EH (cell line): ENCODE measurements around the gene ELAPOR1.

Source experiments
- DNase-seq: peaks from one replicate; pipeline ENCODE4 v3.0.0-alpha.2; 2015; ENCODE audit warnings: low read depth

The ELAPOR1 gene

GRCh38 chr1:109096120-109096519 is 17.8 kb upstream of the ELAPOR1 start:
- DNase-seq = no peak

GRCh38 chr1:109099938-109100773 is 13.8 kb upstream of the ELAPOR1 start:
- DNase-seq = peak; percentile 96

DNA sequence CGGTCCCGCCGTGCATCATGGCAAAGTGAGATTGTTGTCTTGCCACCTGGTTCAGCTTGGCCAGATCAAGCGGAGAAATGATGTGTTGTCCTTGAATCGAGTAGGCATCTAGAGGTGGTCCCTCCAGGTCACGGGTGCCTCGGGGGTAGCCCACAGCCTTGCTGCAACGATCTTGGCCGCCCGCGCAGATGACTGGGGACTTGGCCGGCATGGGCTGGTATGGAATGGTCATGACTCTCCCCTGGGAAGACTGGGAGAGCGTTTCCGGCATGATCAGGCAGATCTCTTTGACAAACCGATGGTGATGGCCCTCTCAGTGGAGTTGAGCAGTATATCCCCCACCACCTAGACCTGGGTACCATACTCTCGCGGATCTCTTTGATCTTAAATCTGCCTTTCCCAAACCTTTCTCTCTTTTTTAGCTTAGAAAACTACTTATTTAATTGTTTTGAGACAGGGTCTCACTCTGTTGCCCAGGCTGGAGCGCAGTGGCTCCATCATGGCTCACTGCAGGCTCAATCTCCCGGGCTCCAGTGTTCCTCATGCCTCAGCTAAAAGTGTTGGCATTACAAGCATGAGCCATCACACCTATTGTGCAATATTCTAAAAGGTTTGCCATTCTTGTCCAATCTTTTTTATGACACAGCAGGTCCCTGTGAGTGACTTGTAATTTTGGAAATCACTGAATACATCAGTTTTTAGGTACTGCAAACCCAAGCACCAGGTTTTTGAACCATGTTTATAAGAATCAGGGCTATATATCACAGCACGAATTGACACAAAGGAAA is 9.4 kb upstream of the ELAPOR1 start:
- peak; percentile 33 for DNase-seq

DNA sequence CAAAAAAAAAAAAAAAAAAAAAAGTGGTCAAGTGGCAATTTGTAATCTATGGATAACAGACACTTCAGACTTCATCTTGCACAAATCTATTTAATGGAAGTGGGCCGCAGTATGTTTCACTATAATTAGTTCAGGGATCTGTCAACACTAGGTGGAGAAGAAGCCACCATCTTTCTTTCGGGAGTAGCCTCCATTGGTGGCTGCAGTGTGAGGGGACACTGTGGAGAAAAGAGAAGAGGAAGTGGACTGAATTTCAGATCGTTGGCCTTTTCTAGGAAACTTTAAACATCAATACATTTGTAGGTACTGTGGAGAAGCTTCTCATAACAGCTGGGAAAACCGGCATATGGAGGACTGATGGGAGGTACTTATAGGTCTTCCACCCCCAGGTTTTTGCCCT is 8.0 kb upstream of the ELAPOR1 start:
- no peak for DNase-seq

GRCh38 chr1:109107785-109108184 is 6.1 kb upstream of the ELAPOR1 start:
- no peak for DNase-seq

- no peak for DNase-seq
Measured at GRCh38 chr1:109109906-109110305, 4.0 kb upstream of the ELAPOR1 start.

DNA sequence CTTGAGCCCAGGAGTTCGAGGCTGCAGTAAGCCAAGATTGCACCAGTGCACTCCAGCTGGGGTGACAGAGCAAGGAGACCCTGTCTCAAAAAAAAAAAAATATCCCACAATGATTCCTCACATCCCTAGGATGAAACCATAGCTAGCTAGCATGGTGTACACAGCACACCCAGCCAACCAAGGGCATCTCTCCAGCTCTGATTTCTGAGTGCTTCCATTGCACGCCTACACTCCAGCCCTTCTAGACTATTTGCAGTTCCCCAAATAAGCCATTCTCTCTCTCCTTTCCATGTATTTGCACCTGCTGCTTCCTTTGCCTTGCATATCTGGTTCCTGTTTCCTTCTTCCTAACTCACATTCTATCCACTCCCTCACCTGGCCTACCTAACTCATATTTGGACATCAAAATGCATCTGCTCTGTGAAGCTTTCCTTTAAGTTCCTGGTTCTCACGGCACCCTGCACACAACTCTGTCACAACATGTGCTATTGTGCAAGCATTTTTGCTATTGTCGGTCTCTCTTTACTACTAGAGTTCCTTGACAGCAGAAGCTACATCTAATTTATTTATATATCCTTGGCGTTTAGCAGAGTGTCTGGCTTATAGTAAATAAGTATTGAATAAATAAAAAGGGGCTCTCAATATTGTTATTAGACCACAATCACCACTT is 2.4 kb upstream of the ELAPOR1 start:
- DNase-seq = no peak

- DNase-seq = peak; percentile 65
Measured at GRCh38 chr1:109112056-109112651, 1.8 kb upstream of the ELAPOR1 start.

DNA sequence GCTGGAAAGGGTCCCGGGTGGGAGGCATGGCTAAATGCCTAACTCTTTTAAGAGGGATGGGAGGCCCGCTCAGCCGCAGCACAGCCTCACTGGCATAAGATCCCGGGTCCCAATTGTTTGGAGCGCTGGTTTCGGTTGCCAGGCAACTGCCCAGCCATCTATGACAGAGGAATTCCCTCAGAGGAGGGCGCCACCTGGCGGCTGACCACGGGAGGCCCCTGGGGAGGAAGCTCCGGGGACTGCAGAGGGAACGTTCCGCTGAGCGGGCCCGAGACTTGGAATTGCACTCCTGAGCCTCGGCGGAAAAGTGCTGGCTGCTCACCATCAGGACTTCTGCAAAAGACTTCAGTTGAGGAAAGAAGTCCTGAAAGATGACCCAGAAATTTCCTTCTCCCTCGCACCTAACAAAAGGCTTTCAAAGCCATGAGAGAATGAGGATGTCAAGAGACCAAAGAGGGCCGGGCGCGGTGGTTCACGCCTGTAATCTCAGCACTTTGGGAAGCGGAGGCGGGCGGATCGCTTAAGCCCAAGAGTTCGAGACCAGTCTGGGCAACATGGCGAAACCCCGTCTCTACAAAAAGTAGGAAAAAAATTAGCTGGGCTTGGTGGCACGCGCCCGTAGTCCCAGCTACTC is 1.1 kb upstream of the ELAPOR1 start:
- DNase-seq = peak; percentile 88

DNA sequence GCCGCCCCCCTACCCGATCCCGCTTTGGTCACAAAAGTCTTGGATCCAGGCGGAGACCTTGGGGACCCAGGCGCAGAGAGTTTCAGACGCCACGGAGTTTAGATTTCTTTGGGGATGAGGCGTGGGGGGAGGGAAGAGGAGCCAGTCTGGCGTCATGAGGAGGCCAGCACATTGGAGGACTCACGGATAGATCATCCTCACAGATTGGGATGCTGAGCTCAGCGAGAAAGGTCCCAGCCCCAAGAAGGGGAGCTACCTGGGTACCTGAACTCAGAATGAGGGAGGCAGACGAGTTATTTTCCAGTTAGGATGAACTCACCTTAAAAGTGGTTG is 393 bp downstream of the ELAPOR1 start:
- peak; percentile 11 for DNase-seq

- no peak for DNase-seq
Measured at GRCh38 chr1:109115685-109116084, 1.8 kb downstream of the ELAPOR1 start.

DNA sequence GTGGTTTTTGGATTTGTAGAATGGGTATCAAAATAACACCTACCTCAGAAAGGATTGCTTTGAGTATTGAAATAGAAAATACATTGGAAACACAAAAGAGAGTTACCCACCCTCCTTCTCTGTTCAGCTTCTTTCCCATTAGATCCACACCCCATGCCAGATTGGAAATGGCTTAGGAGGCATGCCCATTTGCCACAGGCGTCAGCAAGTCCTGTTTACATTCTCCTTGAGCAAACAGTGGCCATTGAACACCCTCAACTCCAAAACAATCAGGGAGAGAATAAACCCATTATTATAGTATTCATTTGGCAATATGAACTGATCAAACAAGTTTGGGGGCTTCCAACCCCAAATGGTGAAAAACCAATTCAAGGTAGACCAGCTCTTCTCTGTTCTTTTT is 2.4 kb downstream of the ELAPOR1 start:
- no peak for DNase-seq

GRCh38 chr1:109118089-109118488 is 4.2 kb downstream of the ELAPOR1 start:
- no peak for DNase-seq

DNA sequence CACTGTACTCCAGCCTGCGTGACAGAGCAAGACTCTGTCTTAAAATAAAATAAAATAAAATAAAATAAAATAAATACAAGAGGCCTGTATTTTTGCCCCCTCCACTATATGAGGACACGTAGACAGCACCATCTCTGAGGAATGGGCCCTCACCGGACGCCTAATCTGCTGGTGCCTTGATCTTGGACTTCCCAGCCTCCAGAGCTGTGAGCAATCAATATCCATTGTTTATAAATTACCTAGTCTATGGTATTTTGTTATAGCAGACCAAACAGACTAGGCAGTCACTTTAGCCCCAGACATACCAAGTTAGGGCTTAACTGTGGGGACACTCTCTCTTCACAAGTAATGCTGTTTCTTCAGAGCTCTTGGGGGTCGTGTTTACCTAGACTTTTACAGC is 6.4 kb downstream of the ELAPOR1 start:
- DNase-seq = no peak

- no peak for DNase-seq
Measured at GRCh38 chr1:109131059-109131458, 17.1 kb downstream of the ELAPOR1 start.

DNA sequence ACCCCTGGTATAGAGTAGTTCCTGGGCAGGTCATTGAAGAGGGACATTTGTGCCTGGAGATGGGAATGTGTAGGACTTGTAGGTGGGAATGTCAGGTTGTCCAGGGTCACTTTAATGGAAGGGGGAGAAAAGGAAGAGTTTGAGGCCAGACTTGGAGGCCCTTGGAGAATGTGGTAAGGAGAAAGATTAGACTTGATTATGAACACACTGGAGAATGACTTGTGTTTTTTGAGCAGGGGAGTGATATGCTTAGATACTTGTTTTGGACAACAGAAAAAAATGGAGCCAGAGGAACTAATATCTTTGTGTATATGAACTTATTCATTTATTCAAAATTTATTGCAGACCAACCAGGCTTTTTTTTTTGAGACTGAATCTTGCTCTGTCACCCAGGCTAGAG is 17.9 kb downstream of the ELAPOR1 start:
- no peak for DNase-seq

DNA sequence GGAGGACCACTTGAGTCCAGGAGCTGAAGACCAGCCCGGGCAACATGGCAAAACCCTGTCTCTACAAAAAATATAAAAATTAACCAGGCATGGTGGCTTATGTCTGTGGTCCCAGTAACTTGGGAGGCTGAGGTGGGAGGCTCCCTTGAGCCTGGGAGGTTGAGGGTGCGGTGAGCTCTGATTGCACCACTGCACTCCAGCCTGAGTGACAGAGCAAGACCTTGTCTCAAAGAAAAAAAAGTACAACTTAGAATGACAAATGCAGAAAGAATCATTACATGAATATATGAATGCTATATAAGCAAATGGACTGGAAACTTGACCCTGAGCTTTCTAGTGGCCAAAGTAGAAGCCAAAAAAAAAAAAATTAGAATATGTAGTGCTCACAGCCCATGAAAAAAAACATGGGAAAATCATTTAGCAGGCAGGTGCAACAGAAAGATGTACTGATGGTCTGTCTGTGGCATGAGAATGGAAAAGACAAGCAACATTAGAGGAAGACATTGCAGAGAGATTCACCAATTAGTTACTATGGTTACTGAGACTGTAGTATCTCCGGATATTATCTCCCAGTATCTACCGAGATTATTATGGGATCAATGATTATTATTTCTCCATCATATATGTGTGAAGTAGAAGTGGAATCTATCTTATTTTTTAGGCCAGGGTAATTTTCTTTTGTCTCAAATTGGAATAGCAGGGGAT is 19.2 kb downstream of the ELAPOR1 start:
- DNase-seq = no peak

GRCh38 chr1:109133815-109134214 is 19.9 kb downstream of the ELAPOR1 start:
- no peak for DNase-seq

DNA sequence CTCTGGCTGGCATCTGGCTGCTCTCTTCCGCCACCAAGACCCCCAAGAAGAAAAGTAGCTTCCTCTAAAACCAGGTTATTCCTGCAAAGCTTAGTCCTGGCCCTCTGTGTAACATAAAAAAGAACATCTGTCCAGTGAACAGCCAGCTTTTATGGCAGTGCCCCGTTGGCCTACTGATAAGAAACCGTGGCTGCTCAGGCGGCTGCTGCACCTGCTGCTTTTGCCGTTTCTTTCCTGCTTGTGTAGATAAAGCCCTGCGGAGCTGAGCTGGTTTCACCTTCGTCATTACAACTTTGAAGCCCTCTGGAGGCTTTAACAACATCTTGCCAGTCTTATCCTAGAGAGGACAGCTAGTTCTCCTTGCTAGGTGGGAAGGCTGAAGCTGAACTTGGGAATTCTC is 20.5 kb downstream of the ELAPOR1 start:
- DNase-seq = no peak

GRCh38 chr1:109135940-109136339 is 22.0 kb downstream of the ELAPOR1 start:
- DNase-seq = no peak

DNA sequence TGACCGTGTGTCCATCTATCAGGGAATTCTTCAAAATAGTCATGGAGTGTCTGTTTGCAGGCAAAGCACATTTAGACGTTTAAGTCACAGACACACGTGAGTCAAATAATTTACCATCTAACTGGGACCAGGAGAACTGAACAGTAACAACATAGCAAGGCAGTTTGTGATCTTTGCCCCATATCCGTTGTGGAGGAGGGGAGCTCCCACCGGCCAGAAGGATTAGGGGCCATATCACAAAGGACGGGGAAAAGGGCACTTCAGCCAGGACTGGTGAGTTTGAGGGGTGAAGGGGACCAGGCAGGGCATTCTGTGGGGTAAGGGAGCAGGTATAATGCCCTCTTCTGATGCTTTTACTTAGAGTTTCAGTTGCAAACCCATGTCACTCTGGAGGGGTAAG is 22.9 kb downstream of the ELAPOR1 start:
- no peak for DNase-seq
